HL-60 (cell line): ENCODE data around the gene CFAP299.

Experiments
- CTCF ChIP-seq: IDR thresholded peaks from one replicate; pipeline ENCODE4 v1.5.1; 2011; ENCODE audit warnings: low read length, control low read depth, inconsistent platforms; ENCODE audit not compliant: insufficient read depth
- GABPA ChIP-seq: IDR thresholded peaks from 2 replicates; pipeline ENCODE4 v1.6.1; 2012; ENCODE audit warnings: low read depth
- POLR2AphosphoS5 ChIP-seq: IDR thresholded peaks from 2 replicates; pipeline ENCODE4 v1.6.1; 2012; ENCODE audit warnings: low read depth

GRCh38 chr4:80613470-80613869, 277.9 kb downstream of the CFAP299 start:
- TF ChIP-seq CTCF (no peak), GABPA (no peak), POLR2AphosphoS5 (no peak)
